Renal cortical epithelial cell (primary cell): ENCODE data around the gene COL4A1. TPM values are rescaled to one million over a fixed set of nuclear protein-coding genes. Genes with fewer than 3 reads are reported as not detected.

Experiments
- DNase-seq: peaks from one replicate; pipeline ENCODE4 v3.0.0-alpha.2; 2011; ENCODE audit warnings: low read depth
- total RNA-seq: library from RNA; depleted of rRNA; stranded (reverse); fragments of >200 nt; gene quantifications from 2 replicates; pipeline ENCODE4 v1.2.3, GENCODE V29; 2014

COL4A1 gene
- total RNA-seq, 1 donor from 2014 or later: 1,793 TPM

DNA sequence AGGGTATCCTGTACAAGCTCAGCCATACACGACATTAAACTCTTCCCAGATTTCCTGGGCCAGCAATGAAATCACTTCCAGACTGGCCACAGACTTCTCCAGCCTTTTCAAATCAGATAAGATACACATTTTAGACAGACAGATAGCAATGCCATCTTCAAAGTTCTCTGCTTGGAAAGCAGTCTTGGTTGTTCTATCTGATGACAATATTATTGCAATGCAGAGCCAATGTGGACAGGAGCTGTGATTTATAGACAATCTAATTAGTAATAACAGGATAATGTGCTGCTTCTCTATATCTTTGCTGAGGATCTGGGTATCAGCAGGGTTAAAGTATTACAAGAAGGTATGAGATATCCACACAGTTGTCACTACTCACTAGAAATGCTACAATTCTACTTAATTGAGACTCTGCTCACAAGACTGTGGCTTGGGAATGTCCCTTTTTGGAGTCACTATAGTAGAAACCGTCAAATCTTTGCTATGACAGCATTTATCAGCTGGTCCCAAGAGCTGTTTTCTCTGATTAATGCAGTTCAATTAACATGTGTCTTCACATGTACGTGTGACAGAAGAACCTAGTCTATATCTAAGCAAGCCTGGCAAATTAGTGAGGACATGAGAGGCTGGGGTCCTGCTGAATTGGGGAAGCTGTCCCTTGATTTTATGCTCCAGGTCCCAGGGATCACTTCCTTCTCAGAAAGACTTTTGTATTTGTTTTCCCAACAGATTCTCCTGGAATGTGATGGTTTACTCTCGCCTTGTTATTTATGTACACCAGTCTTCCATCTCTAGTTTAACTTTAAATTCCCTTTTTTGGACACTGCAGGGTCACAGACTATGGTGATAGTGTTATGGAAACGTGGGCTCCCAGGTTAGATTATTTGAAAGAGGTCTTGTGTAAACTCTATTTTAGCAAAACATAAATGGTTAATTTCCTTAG, 68.8 kb downstream of the COL4A1 start:
- DNase-seq: no peak

DNA sequence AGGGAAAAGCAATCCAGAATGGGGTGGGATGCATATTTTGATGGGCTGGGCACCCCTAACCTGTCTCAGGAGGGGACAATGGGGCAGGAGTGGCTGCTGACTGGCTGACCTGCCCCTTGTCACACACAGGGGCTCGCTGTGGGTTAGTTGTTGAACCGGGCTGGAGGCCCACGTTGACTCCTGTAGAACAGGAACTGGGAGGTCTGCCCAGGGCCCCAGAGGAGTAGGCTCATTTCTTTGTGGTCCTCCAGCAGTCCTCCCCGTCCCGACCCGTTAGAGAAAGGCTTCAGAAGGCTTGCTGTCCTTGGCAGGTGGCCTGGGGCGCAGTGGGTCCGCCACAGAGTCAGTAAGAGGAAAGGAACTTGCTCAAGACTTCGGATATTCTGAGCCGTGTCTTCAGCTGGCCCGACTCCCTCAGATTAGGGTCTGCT, 70.1 kb downstream of the COL4A1 start:
- no peak for DNase-seq

DNA sequence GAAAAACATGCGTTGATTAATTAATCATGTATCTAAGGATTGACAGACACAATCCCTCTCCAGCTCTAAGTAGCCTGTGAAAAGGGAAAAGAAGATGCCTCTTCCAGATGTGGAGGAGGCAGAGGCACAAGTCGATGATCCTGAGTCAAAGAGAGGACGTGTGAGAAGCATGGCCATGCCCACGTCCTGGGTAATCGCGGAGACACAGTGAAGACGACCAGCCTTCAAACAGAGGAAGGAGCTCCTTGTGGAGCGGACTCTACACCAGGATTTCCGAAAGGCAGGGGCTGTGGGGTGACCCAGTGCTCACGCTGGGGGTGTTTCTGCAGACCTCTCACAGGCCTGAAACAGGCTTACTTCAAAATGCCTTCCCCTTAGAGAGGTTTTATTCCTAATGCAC, 70.5 kb downstream of the COL4A1 start:
- no peak for DNase-seq

DNA sequence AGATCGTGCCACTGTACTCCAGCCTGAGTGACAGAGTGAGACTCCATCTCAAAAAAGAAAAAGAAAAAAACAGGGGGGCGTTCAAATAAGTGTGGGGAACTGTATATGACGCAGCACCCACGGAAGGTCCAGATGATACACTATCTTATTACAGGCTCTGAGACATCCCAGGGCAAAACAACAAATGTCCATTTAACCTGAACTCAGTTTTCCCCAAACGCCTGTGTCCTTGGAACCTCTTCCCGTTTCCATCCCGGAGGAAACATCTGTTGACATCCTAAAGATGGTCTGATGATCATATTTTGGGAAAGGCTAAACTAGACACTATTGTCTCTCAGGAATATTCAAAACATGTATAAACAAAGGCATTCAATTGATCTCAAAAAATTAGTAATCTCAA, 72.4 kb downstream of the COL4A1 start:
- DNase-seq: no peak

DNA sequence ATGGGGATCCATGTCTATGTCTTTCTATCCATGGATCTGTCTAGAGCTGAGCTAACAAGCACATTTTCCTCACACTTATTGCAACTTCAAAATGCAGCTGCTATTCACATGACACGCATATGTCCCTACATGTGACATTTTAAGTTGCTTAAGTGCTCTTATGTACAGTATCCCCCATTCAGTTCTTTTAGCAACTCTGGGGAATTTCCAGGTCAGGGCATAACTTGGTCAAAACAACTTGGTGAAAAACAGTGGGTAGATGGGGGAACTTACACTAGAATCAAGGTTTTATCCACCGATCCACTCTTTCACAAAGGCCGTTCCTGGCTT, 73.0 kb downstream of the COL4A1 start:
- no peak for DNase-seq

DNA sequence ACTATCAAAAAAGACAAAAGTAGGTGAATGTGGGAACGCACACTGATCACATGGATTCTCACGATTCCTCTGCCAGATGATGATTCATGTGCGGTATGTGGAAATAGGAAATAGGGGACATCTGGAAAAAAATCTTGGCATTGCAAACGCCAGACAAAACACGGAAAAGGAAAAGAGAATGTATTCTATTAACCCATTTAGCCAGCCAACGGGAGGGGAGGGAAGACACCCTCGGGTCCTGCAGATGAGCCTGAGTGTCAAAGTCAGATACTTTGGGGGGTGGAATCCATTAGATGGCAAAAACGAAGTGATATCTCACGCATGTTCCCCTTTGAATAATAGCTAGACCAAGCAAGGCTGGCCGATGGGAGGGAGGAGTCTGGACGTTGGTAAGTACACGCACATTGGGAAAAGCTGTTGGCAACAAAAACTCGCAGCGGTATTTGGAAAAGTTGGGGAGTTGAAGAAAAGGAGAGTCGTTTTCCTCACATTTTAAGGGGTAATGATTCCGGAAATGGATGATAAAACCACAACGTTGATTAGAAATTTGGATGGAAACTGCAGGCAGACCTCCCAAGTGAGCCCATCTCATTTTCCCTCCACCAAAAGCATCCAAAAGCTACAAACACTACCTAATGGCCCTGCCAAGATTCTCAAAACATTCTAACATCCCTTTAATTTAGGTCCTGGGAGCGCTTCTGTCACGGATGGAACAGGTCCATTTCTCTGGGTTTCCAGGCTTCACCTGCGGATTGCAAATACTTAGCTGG, 73.6 kb downstream of the COL4A1 start:
- no peak for DNase-seq

DNA sequence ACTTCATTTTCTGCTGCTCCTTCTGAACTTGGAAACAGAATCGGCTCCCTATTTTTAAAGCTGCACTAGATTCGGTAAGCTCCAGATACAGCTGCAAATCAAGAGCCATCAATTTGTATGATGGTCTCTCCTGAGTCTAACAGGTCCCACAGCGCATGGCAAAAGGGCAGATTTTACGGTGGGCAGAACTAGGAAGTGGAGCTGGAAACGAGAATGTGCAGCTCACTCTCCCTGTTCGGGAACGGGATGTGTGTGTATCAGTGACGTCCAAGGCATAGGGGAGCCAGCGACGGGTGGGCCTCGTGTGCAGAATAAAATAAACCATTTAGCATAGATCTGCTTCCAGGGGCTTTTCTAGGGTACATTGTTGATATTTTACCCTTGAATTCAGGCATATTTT, 74.2 kb downstream of the COL4A1 start:
- DNase-seq: no peak

DNA sequence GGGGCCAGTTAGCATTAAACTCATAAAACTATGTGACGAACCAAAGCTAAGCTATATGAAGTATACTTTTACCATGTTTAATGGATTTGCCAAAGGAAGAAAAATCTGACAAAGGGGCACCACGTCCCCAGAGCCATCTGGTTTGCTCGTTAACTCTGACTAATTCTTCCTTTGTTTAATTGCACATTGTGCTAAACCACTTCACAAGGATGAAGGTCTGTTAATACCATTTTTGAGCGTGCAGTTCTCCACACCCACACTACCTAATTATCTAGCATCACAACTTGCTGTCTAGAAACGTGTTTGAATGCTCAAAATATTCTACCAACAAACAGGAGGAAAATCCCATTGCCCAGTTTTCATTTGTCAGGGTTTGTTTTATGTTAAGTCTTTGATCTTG, 74.8 kb downstream of the COL4A1 start:
- DNase-seq: no peak

DNA sequence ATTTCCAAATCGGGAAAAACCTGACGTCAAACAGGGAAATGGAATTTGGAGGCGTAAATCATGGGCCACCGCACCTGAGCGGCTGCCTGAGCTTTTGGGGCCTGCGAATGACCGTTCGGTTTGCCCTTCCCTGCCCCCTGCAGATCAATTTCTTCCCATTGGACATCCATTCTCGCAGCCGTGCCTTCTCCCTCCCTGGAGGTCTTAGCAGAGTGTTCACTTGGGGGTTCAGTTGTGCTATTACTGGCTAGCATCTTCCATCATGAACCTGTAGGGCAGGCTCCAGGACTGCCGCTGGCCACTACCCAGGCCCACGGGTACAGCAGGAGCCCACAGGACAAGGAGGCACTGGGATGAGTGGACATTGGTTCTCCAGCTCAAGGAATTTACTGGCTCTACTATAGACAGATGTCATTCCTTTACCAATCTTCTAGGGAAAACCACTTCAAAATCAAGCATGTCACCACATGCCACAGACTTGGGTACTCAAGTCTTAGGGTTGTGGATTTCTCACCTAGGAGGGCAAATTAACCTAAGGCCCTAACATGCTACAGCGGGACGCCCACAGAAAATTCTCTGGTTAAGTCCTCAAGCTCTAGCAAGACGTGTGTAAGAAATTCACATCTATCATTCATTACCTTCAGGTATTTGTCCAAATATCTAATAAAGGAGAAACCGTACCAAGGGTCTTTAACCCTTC, 75.5 kb downstream of the COL4A1 start:
- no peak for DNase-seq

DNA sequence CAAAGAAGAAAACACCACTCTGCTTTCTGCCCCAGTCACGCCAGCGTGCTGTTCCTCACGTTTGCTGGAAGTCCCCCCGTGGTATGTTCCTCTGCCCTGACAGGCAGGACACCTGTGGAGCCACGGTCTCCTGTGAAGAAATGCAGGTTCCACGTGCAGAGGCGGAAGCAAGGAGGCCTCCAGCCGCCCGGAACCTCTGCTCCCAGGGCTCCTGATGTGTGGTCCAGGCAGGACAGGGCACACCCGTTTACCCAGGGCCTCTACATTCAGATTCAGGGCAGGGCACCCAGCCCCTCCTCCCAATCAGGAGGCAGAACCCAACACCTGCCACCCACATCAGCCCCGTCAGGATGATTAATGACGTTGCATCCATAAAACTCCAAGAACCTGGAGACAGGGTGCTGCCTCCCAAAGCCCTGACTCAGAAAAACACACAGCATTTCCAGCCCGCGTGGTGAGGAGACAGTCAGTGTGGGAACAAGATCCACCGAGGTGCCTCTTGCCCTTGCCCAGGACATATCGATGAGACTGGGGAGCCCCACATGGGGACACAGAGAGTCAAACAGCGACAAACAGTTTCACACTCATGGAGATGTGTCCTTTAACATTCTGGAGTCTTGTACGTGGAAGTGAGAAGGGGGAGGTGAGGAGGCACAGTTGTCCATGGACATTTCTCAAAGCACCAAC, 76.2 kb downstream of the COL4A1 start:
- no peak for DNase-seq

DNA sequence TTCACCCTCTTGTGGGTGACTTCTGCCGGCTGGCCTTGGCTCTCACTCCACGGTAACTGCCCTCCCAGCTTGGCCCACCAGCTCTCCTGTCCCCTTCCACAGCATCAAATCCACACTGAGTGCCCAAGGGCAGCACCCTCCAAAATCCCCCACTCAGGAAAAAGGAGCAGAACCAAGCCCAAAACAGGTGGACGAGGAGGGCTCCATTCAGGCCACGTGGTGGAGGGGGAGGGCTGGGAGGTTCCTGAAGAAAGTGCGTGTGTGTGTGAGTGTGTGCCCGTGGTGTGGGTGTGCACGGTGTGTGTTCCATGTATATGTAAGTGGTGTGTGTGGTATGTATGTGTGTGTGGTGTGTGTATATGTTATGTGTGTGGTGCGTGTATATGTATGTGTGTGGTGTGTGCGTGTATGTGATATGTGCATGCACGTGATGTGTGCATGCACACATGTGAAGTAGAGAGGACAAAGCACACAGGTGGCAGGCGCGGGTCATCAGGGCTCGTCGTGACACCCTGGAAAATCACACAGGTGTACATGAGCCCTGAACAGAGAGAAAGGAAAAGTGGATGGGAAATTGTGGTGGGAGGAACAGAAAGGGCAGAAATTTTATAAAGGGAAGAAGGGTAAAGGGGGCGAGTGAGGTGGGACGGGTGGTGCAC, 76.9 kb downstream of the COL4A1 start:
- no peak for DNase-seq

DNA sequence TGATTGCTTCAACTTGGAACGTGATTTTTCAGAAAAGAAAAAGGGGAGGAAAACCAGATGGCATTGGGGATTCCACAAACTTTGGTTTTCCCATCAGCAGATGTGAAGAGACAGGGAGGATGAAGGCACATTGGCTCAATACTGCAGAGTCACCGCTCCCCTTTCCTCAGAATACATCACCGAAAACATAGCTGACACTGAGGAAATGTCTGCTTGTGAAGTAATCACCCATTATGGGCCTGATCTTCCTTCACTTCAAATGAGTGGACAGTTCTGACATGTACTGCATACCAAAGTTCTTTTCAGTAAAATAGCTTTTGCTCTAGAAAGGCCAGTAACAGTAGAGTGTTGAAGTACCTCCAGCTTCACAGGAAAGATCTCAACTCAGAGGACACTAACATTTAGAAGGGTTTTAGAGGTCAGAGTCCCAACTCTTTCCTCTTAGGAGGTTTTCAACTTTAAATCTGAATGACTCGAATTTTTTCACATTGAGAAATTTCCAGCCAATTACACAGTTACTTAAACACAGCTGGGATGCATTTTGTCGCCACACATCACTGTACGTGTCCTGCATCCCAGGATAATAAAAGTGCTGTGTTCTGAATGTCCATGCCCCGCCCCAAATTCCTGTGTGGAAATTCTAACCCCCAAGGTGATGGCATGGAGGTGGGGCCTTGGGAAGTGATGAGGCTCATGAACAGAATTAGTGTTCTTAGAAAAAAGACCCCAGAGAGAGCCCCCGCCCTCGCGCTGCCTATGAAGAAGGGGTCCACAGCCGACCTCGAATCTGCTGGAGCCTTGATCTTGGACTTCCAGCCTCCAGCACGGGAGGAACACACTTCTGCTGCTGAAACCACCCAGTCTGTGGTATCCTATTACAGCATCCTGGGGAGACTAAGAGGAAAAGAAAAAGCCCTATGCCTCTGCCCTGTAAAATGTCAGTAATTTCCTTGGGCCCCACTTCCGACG, 77.7 kb downstream of the COL4A1 start:
- no peak for DNase-seq

DNA sequence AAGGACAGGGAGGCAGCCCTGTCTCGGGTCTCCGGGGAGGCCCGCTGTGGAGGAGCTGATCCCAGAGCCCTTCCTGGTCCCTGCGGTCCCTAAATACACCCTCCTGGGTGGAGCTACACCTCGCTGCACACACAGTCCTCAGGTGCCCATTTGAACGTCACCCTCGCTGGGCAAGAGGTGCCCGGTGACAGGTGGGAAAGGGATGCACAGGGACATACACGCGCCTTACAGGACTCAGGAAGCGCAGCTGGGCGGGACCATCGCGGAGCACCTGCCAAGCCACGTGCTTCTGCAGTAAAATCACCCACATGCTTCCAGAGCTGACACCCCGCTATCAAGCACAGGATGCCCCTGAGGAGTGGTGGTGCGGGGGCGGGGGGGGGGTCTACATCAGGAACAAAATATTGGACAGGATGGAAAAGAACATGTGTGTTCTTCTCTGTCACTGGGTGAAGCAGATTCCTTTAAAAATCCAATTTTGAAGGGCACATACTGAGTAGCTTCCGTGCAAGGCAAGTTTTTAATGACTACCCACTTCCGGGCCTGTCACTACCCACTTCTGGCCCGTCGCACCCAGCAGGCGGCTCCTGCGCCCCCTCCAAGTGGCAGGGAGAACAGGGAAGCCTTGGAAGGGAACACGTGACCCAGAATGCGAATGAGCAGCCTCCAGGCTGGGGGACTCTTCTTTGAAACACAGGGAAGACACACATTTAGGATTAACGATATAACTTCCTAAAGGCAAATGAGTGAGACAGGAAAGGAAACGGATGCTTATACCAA, 78.9 kb downstream of the COL4A1 start:
- no peak for DNase-seq

DNA sequence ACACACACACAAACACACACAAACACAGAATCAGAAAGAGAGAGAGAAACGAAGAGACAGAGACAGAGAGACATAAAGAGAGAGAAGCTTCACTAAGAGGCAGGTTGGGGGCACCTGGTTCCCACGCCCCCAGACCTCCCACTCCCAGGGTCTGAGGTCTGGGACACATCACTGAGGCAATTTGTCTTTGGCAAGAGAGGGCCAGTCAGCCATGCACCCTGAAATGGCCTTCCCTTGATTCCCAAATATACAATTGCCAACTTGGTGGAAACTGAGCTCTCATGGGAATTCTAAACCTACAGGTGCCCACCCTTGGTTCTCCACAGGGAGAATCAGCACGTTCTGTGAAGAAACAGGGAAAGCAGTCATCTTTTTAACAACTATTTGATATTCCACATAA, 79.5 kb downstream of the COL4A1 start:
- no peak for DNase-seq

DNA sequence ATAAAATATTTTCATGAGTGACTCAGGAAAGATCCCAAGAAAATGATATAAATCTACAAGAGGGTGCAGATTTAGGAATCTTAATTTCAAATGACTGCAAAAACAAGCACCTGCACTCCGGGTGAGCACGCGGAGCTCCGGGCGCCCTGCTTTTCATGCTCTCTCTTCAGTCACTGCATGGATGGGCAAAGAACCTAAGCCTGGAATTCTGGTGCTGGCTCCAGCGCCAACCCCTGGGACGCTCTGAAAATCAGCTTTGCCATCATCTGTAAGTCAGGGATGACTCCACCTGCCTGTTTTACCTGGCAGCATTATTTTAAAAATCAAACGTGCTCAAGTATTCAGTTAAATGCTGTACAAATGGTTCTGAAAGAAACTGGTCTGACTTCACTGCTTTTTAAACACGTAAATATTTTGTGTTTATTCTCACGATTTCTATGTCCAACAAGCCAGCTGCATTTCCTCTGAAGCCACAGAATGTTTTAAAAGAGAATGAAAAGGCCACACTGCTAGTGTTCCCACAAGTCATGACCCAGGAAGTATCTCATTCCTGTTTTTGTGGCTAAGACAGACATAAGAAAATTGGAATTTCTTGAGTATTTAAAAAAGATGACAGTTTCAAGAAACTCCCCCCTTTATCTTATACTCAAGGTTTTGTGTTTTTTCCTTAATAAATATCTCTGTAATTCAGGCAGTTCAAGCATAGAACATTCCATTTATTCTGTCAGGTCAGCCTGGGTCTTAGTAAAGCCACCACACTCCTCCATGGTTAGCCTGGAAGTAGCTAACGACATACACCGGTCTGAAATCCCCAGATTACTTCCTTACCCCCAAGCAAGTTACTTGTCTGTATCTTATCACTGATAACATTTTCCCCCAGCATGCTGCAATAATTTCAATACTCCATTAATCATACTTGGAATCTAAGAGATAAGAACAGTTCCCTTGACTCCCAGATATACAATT, 81.1 kb downstream of the COL4A1 start:
- DNase-seq: peak; percentile 13

DNA sequence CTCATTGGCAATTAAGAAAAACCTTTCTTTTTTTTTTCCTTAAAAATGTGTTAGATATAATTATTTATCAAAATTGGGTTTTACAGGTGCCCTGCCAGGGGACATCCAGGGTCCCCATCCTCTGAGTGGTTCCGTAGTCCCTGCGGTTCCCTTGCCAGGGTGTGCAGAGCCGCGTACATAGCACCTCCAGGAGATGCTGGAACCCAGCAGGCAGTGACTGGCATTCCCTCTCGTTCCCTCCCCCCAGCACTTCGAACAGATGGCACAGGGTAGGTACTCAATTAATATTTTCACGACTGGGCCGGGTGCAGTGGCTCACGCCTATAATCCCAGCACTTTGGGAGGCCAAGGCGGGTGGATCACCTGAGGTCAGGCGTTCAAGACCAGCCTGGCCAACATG, 82.0 kb downstream of the COL4A1 start:
- DNase-seq: no peak

DNA sequence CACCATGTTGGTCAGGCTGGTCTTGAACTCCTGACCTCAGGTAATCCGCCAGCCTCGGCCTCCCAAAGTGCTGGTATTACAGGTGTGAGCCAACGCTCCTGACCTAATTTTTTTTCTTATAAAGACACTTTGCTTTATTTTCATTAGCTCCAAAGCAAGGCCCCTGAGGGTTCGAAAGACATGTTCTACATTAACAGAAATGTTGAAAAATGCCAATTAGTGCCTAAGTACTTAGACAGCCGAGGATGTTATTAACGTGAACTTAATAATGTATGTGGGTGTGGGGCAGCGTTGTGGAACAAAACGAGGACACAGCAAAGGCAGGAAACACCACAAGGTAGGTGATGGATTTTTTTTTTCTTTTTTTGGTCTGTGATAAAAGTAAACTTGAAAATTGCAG, 82.4 kb downstream of the COL4A1 start:
- DNase-seq: no peak
